GM21619 (cell line): ENCODE data around the gene NCL.
"Not testable (repeated sequence)": the region's sequence is repeated elsewhere in the genome, so short reads cannot be mapped to it uniquely, and the experiment has no call there.

Source experiments
- ATAC-seq: cut with Tn5 transposase; IDR thresholded peaks from one replicate; pipeline ENCODE4 v1.9.1; 2021; ENCODE audit not compliant: unreplicated experiment

Gene NCL

DNA sequence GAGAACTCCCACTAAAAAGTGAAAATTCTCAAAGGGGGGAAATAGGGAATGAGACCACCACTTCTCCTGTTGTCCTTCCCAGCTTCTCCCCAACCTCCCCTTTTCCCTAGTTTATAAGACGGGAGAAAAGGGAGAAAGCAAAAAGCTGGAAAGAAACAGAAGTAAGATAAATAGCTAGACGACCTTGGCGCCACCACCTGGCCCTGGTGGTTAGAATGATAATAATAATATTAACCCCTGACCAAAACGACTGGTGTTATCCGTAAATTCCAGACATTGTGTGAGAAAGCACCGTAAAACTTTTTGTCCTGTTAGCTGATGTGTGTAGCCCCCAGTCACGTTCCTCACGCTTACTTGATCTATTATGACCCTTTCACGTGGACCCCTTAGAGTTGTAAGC, 56.0 kb downstream of the NCL start:
- not testable (repeated sequence) for ATAC-seq

DNA sequence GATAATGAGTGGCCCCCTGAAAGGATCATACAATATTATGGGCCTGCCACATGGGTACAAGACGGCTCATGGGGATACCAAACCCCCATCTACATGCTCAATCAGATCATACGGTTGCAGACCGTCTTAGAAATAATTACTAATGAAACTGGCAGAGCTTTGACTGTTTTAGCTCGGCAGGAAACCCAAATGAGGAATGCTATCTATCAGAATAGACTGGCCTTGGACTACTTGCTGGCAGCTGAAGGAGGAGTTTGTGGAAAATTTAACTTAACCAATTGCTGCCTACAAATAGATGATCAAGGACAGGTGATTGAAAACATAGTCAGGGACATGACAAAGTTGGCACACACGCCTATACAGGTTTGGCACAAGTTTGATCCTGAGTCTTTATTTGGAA, 56.6 kb downstream of the NCL start:
- ATAC-seq = not testable (repeated sequence)

DNA sequence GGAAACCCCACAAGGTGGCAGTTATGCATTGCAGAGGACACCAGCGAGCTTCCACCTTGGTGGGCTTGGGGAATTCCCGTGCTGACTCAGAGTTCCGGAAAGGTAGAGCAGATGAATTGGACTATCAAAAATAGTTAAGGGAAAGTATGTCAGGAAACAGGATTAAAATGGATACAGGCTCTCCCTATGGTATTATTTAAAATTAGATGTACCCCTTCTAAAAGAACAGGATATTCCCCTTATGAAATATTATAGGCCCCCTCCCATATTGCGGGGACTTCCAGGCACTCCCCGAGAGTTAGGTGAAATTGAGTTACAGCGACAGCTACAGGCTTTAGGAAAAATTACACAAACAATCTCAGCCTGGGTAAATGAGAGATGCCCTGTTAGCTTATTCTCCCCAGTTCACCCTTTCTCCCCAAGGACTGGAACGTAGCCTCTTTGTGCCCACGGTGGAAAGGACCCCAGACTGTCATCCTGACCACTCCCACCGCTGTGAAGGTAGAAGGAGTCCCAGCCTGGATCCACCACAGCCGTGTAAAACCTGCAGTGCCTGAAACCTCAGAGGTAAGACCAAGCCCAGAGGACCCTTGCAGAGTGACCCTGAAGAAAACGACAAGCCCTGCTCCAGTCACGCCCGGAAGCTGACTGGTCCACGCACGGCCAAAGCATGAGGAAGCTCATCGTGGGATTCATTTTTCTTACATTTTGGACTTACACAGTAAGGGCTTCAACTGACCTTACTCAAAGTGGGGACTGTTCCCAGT, 58.5 kb downstream of the NCL start:
- not testable (repeated sequence) for ATAC-seq

DNA sequence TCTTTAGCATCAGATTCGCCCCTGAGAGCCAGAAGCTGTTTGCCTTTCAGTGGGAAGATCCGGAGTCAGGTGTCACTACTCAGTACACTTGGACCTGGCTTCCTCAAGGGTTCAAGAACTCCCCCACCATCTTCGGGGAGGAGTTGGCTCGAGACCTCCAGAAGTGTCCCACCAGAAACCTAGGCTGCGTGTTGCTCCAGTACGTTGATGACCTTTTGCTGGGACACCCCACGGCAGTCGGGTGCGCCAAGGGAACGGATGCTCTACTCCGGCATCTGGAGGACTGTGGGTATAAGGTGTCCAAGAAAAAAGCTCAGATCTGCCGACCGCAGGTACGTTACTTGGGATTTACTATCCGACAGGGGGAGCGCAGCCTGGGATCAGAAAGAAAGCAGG, 60.1 kb downstream of the NCL start:
- not testable (repeated sequence) for ATAC-seq
